Brain microvascular endothelial cell (primary cell): Measurements from ENCODE around the gene B4GALT1.

Source experiments
- DNase-seq: peaks from one replicate; pipeline ENCODE4 v3.0.0-alpha.2; 2020
- H3K27ac ChIP-seq: fragments of 250-450 bp; sonication (Bioruptor Pico); 2 replicates; pipeline ENCODE4 v1.5.1; 2020; ENCODE audit warnings: mild to moderate bottlenecking, moderate library complexity
- H3K27me3 ChIP-seq: fragments of 250-450 bp; sonication (Bioruptor Pico); replicated peaks from 2 replicates; pipeline ENCODE4 v1.5.1; 2020; ENCODE audit warnings: mild to moderate bottlenecking
- H3K36me3 ChIP-seq: fragments of 250-450 bp; sonication (Bioruptor Pico); replicated peaks from 2 replicates; pipeline ENCODE4 v1.5.1; 2020; ENCODE audit warnings: mild to moderate bottlenecking
- H3K4me3 ChIP-seq: 2 replicates; pipeline ENCODE4 v1.5.1; 2011; ENCODE audit warnings: low read depth, mild to moderate bottlenecking, control low read depth, low read length, moderate library complexity
- CTCF ChIP-seq: IDR thresholded peaks from 2 replicates; pipeline ENCODE4 v1.5.1; 2011; ENCODE audit warnings: low read depth, mild to moderate bottlenecking, moderate library complexity, low read length, control low read depth, inconsistent platforms; ENCODE audit errors: missing control alignments
- in situ Hi-C: cut with HindIII; loops from 2 replicates; pipeline ENCODE4 v1.10.0; 2017; ENCODE audit warnings: low sequenced_read_pairs, low pct_ligation_motif_present

Gene B4GALT1

DNA sequence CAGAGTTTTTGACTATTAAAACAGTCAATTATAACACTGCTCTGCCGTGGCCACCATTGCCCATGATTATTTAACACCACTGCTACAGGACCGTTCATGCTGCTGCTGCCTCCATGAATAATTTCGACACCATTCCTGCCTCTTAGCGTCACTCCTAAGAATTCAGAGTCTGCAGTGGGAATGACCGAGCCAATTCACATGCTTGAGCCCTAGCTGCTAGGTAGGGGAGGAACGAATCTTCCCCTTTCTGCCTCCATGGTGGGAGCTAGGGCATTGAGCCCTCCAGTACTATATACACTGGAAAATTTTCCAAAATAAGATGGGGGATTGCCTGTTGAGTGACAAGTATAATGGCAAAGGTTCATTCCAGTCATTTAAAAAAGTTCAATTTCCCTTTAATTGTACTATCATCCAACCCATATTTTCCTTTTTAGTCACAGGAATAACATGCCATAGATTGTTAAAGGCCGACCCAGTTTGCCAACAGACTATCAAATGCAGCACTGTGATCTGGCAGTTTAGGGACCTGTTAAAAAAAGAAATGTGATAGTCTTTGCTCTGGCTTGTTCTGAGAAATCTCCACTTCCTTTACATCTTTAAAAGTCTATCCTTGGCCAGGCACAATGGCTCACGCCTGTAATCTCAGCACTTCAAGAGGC lies 13.5 kb upstream of the B4GALT1 start:
- DNase-seq = peak; percentile 76
- peak overlapping the region; percentile 56 for H3K27ac ChIP-seq
- TF ChIP-seq CTCF = no peak
- no peak overlapping the region for H3K4me3 ChIP-seq
- in situ Hi-C loops = no loop called here
- H3K36me3 ChIP-seq = no peaks in the 10 kb centered on the region
- H3K27me3 ChIP-seq = no peaks in the 10 kb centered on the region

DNA sequence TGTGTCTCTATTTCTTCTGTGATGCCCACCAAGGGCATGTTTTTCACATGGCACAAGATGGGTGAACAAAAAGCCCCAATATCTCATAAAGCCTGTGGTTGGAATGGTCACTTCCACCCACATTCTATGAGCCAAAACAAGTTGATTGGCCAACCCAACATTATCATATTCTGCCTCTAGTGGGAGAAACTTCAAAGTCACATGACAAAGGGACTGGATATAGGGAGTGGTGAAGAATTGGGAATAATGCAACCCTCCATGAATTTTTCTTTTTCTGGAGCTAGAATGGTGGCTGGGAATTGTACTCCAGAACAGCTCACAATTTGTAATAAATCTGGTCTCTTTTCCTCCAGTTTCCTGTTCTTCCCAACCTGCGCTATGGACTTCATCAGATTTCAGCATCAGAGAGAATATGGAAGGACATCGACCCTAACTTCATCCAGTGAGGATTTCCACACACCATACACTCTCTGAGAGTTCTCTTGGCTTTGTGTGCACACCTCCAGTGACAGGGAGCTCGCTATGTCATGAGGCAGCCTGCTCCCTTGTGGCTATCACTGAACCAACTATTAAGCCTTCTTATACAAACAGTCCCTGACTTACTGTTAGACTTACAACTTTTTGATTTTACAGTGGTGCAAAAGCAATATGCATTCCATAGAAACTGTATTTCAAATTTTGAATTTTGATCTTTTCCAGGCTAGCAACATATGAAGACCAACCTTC lies 12.0 kb upstream of the B4GALT1 start:
- Histone ChIP-seq H3K27me3 (no peaks in the 10 kb centered on the region), H3K36me3 (no peaks in the 10 kb centered on the region), H3K4me3 (no peak overlapping the region), H3K27ac (no peak overlapping the region)
- no peak for TF ChIP-seq CTCF
- no peak for DNase-seq
- in situ Hi-C loops = no loop called here

DNA sequence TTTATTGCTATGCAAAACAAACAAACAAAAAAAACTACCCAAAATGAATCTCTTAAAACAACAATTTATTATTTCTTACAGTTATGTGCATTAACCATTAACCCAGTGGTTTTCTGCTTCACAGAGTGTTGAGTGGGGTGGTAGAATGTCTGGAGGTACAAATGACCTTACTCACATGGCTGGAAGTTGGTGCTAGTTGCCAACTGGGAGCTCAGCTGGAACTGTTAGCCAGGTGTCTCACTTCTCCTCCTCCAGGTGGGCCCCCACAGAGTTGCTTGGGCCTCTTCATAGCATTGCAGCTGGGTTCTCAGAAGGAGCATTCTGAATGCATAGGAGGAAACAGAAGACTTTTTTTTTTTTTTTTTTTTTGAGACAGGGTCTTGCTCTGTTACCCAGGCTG lies 10.5 kb upstream of the B4GALT1 start:
- Histone ChIP-seq H3K36me3 (no peaks in the 10 kb centered on the region), H3K27ac (no peak overlapping the region), H3K4me3 (no peak overlapping the region), H3K27me3 (no peaks in the 10 kb centered on the region)
- in situ Hi-C loops = no loop called here
- no peak for TF ChIP-seq CTCF
- DNase-seq = no peak

DNA sequence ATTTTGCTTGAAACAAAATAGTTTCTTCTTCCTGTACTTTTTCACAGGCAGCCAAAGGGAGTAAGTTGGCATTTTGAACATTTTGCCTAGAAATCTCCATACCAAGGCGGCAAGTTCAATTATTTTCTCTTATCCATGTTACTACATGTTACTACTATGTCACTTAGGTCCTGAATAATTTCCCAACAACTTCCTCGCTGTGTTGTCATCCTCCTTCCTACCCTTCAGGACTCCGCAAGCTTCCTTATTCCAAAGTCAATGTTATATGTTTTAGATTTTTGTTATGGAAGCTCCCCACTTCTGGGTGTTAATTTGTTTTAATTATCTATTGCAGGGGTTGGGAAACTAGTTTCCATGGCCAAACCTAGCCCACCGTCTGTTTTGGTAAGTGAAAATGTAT lies 9.9 kb upstream of the B4GALT1 start:
- Histone ChIP-seq H3K27ac (no peak overlapping the region), H3K27me3 (no peaks in the 10 kb centered on the region), H3K4me3 (no peak overlapping the region), H3K36me3 (no peaks in the 10 kb centered on the region)
- DNase-seq = no peak
- TF ChIP-seq CTCF = no peak
- in situ Hi-C loops = no loop called here

- H3K27ac ChIP-seq = no peak overlapping the region
- no peak overlapping the region for H3K4me3 ChIP-seq
- no peak for TF ChIP-seq CTCF
- no peak for DNase-seq
- in situ Hi-C loops = no loop called here
- no peaks in the 10 kb centered on the region for H3K36me3 ChIP-seq
- H3K27me3 ChIP-seq = no peaks in the 10 kb centered on the region
Observed at GRCh38 chr9:33175649-33176325, 8.7 kb upstream of the B4GALT1 start.
